ENCODE results near the gene GARIN5B. TPM values are rescaled to one million over a fixed set of nuclear protein-coding genes. Genes with fewer than 3 reads are reported as not detected.

Gene GARIN5B
- total RNA-seq, 1 experiment from 2014 or later, result not detected

GRCh38 chr19:55406826-55407549 lies 43.9 kb upstream of the GARIN5B start:
- peak overlapping the region; percentile 100 for H3K27ac ChIP-seq (ENCODE audit: low read depth, low read length, poor library complexity, severe bottlenecking)
- peaks cover 47% of the 10 kb centered on the region for H3K36me3 ChIP-seq (ENCODE audit: insufficient read depth, low read length, poor library complexity, severe bottlenecking)
- H3K4me3 ChIP-seq (ENCODE audit: low read depth, low read length, poor library complexity, severe bottlenecking), result peak overlapping the region; percentile 98
- POLR2A ChIA-PET (ENCODE audit: low non-redundant PET), result interaction anchor here (0.6 to 0.9 kb wide), 3 partner anchors 18 to 223 kb away, joined by 3 to 12 read pairs (median 8); no protein-coding TSS in a partner anchor
- no peaks in the 10 kb centered on the region for H3K9me3 ChIP-seq (ENCODE audit: low read depth, low read length, poor library complexity, severe bottlenecking)
- no TSS peak for BruUV-seq (replicated peaks)
- H3K4me1 ChIP-seq (ENCODE audit: insufficient read depth, low read length, poor library complexity, severe bottlenecking), result peaks cover 25% of the 10 kb centered on the region
- DNase-seq (ENCODE audit: low spot score), result no peak
- CTCF ChIA-PET, result interaction anchor here (0.6 to 0.7 kb wide), 2 partner anchors 11 to 224 kb away, joined by 3 read pairs; no protein-coding TSS in a partner anchor
- intact Hi-C loops (cut with micrococcal nuclease; ENCODE audit: unreplicated experiment), result loop anchor here (5.0 kb wide), 1 partner anchor 195 kb away; the partner anchor contains the start of gene ZNF524
- H3K27me3 ChIP-seq (replicated peaks; ENCODE audit: insufficient read depth, low read depth, low read length, poor library complexity), result no peaks in the 10 kb centered on the region
- TF ChIP-seq EZH2 (IDR thresholded peaks at IDR 0.05; ENCODE audit: borderline replicate concordance, low read depth, low read length, poor library complexity, severe bottlenecking), result no peak
- TF ChIP-seq, protein P1, sequence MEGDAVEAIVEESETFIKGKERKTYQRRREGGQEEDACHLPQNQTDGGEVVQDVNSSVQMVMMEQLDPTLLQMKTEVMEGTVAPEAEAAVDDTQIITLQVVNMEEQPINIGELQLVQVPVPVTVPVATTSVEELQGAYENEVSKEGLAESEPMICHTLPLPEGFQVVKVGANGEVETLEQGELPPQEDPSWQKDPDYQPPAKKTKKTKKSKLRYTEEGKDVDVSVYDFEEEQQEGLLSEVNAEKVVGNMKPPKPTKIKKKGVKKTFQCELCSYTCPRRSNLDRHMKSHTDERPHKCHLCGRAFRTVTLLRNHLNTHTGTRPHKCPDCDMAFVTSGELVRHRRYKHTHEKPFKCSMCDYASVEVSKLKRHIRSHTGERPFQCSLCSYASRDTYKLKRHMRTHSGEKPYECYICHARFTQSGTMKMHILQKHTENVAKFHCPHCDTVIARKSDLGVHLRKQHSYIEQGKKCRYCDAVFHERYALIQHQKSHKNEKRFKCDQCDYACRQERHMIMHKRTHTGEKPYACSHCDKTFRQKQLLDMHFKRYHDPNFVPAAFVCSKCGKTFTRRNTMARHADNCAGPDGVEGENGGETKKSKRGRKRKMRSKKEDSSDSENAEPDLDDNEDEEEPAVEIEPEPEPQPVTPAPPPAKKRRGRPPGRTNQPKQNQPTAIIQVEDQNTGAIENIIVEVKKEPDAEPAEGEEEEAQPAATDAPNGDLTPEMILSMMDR (conservative IDR thresholded peaks at IDR 0.05; ENCODE audit: low read depth, low read length), result no peak

DNA sequence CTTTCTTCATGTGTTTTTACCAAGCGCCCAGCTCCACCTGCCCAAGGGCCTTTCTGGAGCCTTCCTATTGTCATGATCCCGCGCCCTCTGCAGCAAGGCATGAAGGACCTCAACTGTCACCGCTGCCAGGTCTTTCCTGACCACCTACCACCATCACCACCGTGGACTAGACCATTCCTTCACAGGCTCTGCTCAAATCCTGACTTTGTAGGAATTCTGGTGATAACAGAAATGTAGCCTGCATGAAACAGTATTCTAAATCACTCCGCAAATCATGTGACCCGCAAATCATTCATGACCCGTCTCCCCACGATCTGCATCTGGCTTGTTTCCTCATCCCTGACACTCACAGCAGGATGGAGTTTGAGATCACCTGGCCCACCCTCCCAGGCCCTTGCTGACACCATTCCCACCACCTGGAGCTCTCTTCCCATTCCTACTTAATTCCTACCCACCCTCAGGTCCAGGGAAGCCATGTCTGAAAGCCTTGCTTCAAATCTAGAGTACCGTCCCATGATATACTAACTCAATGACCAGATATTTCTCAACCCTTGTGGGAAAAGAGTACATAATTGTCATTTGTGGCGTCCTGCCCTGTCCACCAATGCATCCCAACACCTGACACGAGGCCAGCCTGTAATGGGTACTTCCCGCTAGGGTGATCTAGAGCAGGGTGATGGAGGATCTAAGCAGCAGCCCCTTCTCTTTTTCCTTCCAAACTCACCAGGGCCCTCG lies 43.2 kb upstream of the GARIN5B start:
- ChIA-PET POLR2A (ENCODE audit: low non-redundant PET) (interaction anchor here (1.0 kb wide), 1 partner anchor 115 kb away, joined by 3 read pairs; no protein-coding TSS in a partner anchor), CTCF (no interaction called here)
- Histone ChIP-seq H3K36me3 (ENCODE audit: insufficient read depth, low read length, poor library complexity, severe bottlenecking) (peaks cover 53% of the 10 kb centered on the region), H3K27ac (ENCODE audit: low read depth, low read length, poor library complexity, severe bottlenecking) (peak overlapping the region; percentile 100), H3K27me3 (replicated peaks; ENCODE audit: insufficient read depth, low read depth, low read length, poor library complexity) (no peaks in the 10 kb centered on the region), H3K4me1 (ENCODE audit: insufficient read depth, low read length, poor library complexity, severe bottlenecking) (peaks cover 25% of the 10 kb centered on the region), H3K9me3 (ENCODE audit: low read depth, low read length, poor library complexity, severe bottlenecking) (no peaks in the 10 kb centered on the region), H3K4me3 (ENCODE audit: low read depth, low read length, poor library complexity, severe bottlenecking) (peak overlapping the region; percentile 98)
- TF ChIP-seq EZH2 (IDR thresholded peaks at IDR 0.05; ENCODE audit: borderline replicate concordance, low read depth, low read length, poor library complexity, severe bottlenecking), result no peak
- TF ChIP-seq, protein P1 (conservative IDR thresholded peaks at IDR 0.05; ENCODE audit: low read depth, low read length), result no peak
- TSS peak; percentile 59 for BruUV-seq (replicated peaks)
- no peak for DNase-seq (ENCODE audit: low spot score)
- intact Hi-C loops (cut with micrococcal nuclease; ENCODE audit: unreplicated experiment), result loop anchor here (5.0 kb wide), 1 partner anchor 196 kb away; the partner anchor contains the start of gene ZNF524

DNA sequence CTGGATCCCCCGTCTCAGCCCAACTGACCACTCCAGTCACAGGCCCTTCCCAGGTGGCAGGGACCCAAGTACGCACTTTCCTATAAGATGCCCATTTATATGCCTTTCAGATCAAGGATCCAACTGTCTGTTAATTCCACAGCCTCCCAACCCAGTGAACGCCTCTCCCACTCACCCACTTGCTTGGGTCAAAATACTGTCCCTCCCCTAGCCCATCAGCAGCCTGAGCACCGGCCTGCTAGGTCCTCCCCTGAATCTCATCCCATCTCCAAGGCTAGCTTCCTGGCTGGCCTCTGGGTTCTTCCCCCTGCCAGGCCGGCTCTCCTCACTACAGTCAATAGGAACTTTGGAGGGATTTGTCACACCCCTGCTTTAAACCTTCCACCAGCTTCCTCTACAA lies 42.6 kb upstream of the GARIN5B start:
- no TSS peak for BruUV-seq (replicated peaks)
- H3K4me3 ChIP-seq (ENCODE audit: low read depth, low read length, poor library complexity, severe bottlenecking), result peak overlapping the region; percentile 98
- no peaks in the 10 kb centered on the region for H3K9me3 ChIP-seq (ENCODE audit: low read depth, low read length, poor library complexity, severe bottlenecking)
- POLR2A ChIA-PET (ENCODE audit: low non-redundant PET), result interaction anchor here (1.0 kb wide), 1 partner anchor 114 kb away, joined by 3 read pairs; no protein-coding TSS in a partner anchor
- TF ChIP-seq EZH2 (IDR thresholded peaks at IDR 0.05; ENCODE audit: borderline replicate concordance, low read depth, low read length, poor library complexity, severe bottlenecking), result no peak
- TF ChIP-seq, protein P1 (conservative IDR thresholded peaks at IDR 0.05; ENCODE audit: low read depth, low read length), result no peak
- no peak overlapping the region for H3K27ac ChIP-seq (ENCODE audit: low read depth, low read length, poor library complexity, severe bottlenecking)
- CTCF ChIA-PET, result no interaction called here
- intact Hi-C loops (cut with micrococcal nuclease; ENCODE audit: unreplicated experiment), result loop anchor here (5.0 kb wide), 1 partner anchor 197 kb away; the partner anchor contains the start of gene ZNF524
- peaks cover 59% of the 10 kb centered on the region for H3K36me3 ChIP-seq (ENCODE audit: insufficient read depth, low read length, poor library complexity, severe bottlenecking)
- peaks cover 25% of the 10 kb centered on the region for H3K4me1 ChIP-seq (ENCODE audit: insufficient read depth, low read length, poor library complexity, severe bottlenecking)
- DNase-seq (ENCODE audit: low spot score), result no peak
- H3K27me3 ChIP-seq (replicated peaks; ENCODE audit: insufficient read depth, low read depth, low read length, poor library complexity), result no peaks in the 10 kb centered on the region
